ENCODE results near the gene BASP1.

GRCh38 chr5:17174965-17175364, 42.5 kb upstream of the BASP1 start:
- no peak for TF ChIP-seq CTCF (IDR thresholded peaks at IDR 0.05)
- TF ChIP-seq POLR2A (IDR thresholded peaks at IDR 0.05), result no peak
- TF ChIP-seq POLR2AphosphoS5 (IDR thresholded peaks at IDR 0.05), result no peak

Data from sigmoid colon (tissue), 4 donors.